GM18508 (cell line): ENCODE measurements around the gene CMTM8.

Experiments used
- ATAC-seq: cut with Tn5 transposase; IDR thresholded peaks from one replicate; pipeline ENCODE4 v1.9.1; 2021; ENCODE audit warnings: moderate number of reproducible peaks; ENCODE audit not compliant: insufficient read depth, unreplicated experiment

The CMTM8 gene

DNA sequence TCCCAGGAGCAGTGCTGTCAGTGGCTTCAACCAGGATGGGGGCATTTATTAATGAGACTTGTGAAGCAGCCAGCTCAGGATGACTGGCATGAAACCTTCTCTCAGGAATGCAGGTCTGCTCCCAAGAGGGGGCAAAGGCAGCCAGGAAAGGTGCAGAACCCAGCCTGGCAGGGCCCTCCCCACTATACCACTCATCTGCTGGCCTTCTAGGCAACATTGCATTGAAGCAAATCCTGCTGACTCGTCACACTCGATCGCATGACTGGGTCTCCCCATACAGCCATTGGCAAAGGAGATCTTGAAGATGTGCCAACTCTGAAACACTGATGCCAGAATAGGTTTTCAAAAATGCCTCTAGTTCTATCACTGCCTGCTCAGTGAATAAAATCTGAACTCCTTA, 87.4 kb downstream of the CMTM8 start:
- ATAC-seq: no peak

DNA sequence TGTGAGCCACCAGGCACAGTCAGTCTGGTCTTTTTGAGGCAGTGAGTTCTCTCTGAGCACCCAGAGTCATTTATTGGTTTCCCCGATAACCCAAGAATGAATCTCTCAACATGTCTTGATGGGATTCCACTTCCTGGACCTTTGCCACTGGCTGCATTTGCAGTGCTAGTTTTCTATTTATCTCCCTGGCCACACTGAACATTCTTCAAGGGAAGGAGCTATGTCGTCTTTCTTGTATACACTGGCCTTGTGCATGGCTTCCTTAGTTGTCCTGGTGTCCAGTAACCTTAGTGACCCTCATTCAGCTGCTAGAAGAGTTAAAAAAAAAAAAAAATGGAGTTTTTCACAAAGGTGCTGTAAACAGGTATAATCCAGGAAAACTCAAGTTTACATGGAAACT, 88.3 kb downstream of the CMTM8 start:
- no peak for ATAC-seq

DNA sequence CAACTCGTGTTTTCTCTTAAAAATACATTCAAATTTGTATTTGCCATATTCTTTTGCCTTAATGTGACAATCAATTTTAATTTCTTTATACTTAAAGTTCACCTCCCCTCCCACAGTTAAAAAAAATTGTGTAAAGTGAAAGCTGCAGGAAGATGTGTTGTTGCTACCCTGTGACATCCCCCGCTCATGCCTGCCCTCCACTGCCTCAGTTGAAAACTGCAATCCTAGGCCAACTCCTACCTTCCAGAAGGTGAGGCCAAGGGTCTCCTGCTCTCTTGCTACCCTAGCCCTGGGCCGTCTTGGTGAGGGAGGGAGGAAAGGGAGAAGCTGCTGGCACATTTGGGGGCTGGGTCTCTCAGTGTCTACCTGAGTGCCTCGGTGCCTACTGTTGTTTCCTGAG, 96.2 kb downstream of the CMTM8 start:
- ATAC-seq: no peak

DNA sequence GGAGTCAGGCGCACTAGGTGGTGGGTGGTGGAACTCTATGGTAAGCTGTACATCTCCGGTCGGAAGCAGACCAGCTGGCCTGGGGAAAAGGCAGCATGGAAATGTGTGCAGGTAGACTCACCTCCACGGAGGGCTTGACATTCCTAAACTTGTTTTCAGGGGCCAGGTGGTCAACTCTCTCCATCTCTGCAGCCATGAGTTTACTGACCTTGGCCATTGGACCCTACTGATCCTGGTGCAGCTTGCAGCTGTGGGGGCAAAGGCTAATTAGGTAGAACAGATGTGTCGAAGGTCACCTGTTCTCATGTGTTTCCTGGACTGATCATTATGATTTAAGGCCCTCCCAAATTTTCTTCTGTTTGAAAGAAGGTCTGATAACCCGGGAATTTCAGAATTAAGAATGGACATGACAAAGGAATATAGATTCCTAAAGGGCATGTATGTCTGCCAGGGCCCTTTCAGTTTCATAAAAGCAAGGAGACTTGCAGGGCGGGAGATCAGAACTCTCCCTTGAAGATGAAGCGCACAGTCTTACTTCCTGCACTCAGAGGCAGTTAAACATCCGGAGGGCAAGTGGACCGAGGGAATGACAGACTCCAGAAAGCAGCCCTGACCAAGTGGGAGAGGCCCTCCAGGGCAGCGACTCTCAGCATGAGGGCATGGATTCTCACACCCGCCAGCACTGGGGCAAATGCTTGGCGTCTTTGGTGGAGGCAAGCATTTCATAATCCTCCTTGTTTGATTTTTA, 97.1 kb downstream of the CMTM8 start:
- ATAC-seq: no peak

DNA sequence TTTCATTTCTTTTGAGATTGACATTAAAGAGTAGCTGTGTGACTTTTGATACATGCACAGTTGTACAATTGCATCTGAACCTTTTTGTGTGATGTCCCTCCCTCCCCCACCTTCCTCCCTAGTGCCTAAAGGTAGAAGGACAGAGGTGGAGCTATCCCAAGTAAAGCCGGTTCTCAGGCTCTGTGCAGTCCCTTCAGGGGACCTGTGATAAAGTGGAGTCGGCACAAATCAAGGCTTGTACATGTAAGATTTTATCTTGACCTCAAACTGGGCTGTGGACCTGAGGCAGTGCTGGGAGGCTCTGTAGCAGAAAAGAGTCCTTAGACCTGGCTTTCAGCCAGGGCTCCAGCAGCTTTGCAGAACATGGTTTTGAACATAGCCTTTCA, 97.6 kb downstream of the CMTM8 start:
- no peak for ATAC-seq

DNA sequence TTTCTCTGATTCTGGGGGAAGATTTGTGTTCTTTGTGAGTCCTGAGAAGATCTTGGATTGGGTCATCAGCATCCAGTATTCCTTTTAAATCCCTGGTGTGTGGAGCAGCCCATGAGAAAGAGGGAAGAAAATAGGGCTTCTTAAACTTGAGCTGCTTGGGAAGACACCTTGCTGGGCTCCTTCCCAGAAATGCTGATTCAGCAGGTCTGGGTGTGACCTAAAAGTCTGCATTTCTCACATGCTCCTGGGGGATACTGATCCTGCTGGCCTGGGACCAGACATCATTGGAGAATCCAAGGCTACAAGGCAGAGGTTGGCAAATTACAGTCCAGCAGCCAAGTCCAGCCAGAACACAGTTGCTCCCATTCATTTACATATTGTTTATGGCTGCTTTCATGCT, 99.0 kb downstream of the CMTM8 start:
- no peak for ATAC-seq

DNA sequence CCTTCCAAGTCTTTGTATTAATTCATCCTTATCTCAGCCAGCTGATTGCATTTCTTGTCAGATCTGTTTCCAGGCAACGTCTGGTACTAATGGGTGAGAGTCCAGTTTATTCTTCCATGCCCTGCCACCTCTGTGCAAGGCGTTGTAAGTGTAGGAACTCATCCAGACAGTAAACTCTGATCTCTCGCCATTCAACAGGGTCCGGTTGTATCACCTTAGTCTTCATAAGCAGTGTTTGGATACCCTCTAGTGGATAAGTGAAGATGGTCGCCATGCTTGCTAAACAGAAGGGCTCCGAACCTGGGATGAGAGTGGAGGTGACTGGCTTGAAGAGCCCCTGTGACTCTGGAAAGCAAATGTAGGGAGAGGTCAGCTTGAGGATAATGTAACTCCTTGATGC, 101.6 kb downstream of the CMTM8 start:
- ATAC-seq: no peak

DNA sequence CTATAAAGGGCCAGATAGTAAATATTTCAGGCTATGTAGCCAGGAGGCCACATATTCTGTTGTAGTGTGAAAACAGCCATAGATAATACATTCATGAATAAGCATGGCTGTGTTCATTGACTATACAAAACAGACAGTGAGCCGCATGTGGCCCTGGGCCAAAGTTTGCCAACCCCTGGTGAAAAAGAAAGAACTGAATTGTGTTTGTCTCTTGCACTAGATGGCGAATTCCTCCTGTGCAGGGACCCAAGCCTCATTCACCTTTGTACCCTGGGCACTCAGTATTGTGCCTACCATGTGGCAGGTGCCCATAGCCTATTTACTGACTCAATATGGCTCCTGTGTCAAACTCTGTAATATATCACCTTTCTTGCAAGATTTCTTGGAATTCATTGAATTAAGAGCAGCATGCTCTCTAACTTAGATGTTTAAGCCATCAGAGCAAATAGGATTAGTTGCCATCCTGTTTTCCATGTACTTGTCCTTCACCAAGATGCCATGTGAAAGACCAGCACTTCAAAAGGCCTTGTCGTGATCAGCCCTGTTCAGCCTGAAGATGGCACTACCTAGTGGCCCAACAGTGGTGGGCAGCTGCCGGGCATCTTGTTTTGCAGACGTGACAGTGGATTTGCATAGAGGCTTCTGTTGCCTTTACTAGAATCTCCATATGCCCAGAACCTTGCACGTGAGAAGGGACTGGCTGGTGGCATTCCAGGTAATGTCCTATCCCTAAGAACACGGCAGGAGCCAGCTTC, 102.3 kb downstream of the CMTM8 start:
- no peak for ATAC-seq

DNA sequence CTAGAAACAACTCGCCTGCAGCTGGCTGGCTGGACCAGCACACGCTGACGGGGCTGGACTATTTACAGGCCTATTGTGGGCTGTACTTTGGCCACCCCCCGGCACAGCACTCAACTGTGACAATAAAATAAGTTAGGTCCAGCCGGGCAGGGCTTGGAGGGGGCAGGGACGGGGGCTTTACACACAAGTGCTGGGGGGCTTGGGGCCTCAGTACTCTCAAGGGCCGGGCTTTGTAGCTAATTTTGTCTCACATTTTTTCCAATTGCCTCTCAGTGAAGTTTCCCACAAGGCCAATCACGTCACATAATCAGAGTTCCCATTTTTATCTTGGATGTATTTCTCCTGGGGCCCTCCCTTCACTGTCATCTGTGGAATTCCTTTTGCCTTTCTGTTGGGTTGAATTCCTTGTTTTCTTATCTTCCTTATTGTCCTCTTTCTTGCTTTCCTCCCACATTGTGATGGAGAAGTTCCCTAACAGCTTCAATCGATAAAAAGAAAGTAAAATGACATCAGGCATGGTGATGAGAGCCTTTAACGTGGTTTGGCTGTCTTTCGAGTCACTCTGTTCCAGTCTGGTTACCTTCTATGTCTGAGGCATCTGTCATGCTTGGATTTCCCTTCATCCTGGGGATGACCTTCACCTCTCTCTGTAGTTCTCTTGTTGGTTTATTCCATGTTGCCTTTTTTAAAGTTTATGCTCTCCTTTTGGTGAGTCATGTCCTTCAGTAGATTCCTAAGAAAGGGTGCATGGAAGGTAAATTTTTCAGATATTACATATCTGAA, 109.1 kb downstream of the CMTM8 start:
- ATAC-seq: no peak

DNA sequence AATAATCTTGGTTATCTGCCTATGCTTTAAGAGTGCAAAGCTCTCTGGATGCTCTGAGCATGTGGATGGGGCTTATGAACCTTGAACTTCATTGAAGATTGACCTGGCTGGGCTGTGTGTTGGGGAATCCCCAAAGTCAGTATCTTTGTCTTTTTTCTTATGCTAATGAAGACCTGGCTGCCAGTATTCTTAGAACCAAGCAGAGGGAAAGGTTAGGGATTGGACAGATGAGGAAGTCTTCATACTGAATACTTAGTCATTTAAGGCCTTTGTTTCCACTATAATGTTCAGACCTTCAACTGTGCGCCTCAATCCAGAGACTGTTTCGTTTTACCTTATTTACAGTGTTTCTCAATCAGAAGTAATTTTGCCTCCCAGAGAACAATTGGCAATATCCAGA, 110.7 kb downstream of the CMTM8 start:
- no peak for ATAC-seq

DNA sequence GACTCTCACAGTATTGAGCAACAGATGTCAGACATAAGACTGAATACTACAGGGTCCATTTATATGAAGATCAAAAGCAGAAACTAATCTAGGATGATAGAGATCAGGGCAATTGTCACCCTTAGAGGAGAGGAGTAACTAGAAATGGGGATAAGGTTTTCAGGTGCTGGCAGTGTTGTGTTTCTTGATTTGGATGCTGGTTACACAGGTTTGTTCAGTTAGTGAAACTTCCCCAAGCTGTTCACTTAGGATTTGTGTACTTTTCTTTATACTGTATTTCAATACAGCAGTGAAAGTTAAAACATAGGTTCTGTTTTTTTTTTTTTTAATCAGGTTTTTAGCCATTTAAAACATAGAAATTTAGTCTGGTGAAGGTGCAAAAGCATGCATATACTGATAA, 114.1 kb downstream of the CMTM8 start:
- no peak for ATAC-seq

DNA sequence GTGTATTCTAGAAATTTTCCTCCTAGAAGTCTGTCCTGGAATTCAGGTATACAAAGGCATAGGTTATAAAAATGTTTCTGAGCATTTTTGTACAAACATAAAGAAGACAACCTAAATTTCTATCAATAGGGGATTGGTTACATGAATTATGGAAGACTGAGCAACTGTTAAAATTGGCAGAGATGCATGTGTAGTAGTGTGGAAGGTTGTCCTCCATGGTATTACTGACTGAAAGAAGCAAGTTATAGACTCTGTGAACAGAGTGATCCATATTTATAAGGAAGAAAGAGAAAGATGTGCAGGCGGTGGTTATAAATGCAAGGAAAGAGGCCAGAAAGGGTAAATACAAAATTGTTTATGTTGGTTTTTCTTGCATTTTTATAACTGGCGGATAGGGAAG, 114.9 kb downstream of the CMTM8 start:
- ATAC-seq: no peak

DNA sequence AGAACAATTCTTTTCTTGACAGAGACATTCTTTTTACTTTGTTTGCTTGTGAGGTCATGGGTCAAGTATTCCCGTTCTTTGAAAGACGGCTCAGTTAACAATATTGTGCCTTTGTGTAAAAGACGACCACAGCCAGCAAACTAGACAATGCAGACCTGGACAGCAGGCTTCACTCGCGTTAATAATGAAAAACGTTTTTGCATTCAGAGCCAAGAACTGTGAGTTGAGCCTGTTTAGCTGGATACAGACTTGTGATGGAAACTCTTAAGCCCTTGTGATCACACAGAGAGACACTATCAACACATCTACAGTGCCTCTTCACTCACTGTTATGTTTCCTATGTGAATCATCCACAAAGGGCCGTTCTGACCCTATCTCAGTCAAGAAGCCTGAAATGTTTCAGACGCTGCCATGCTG, 115.9 kb downstream of the CMTM8 start:
- no peak for ATAC-seq

DNA sequence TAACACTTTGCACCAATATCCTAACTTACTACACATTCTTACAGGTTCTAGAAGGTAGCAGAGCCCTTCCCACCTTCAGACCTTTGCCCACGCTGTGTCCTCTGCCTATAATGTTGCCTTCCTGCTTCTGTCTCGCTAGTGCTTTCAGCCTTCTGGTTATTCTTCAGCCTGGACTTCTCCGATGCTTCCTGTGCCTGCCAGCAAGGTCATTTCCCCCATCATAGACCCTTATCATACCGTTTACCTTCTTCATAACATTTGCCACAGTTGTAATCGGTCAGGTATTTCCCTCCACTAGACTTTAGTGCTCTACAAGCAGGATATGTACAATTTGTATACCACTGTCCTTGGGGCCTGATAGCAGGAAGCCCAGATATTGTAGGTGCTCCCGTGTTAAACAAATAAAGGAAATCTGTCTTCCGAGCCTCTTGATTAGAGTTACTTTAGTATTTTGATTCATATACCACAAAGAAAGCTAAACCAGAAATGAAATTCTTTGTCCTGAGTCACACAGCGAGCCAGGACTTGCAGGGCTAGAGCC, 117.3 kb downstream of the CMTM8 start:
- ATAC-seq: no peak

DNA sequence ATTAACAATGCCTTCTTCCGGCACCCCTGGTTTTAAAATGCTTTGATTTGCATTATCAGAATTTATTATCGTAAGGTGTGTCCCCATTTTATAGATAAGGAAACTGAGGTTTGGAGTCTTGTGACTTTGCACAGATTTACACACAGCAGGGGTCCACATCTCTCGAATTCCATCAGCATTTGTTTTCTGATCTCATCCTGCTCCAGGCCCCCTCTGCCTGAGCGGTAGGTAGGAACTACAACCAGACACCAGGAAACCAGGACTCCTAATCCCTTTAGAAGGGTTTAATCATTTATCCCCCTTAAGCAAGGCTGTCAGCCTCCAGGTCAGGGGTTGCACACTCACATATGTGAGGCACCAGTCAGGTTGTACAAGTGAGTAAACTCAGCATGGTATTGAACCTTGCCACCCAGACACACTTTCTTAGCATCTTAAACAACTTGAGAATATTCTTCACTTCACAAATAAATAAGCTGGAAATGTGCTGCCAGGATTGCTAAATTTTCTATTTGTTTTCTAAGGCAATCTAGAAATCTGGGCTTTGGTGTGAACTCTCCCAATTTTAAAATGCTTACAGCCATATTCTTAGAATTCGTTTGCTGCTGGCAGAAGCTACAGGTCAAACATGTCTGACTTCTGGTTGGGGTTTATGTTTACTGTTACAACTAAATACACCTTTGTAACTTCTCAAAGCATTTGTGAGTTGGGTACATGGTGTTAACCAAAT, 121.4 kb downstream of the CMTM8 start:
- no peak for ATAC-seq

DNA sequence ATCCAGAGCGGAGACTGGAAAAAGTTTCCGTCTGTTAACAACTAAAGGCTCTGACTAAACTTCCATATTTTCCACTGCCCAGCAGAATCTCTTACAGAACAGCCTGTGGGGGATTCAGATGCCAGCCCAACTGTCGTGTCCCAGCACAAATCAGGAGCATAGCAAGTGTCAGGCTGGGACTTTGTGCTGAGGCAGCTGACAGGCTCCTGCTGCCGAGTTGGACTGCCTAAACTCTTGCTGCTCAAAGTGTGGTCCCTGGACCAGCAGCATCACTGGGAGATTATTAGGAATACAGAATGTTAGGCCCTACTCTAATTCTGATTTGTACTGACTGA, 122.0 kb downstream of the CMTM8 start:
- no peak for ATAC-seq

DNA sequence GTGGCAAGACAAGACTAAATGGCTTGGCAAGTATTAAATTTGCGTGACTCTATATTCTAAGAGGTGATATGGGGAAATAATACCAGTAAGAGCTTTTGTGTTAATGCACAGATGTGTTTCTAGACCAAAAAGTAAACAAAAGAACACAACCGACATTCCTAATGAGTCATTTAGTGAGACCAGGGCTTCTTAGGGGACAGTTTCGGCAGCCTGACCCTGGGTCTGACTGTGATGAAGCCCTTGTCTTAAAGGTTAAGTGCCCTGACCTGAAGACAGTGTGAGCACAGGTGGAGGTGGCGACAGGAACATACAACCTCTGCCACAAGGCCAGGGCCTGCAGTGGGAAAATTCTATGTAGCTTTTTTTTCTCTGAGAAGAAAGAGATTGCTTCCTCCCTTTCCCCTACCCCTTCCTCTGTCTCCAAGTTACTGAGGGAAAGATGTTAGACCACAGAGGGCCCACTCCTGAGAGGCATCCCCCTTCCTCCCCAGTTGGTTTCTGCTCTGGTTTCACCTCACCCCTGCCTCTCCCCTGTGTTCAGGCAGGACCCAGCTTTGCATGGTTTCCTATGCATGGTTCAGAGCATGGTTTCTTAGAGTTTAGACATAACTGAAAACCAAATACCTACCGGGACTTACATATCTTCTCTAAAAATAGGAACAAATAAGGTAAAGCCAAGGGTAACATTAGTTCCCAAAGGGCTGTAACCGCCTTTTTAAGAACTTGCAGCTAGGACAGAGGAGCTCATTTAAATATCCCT, 128.3 kb downstream of the CMTM8 start:
- ATAC-seq: no peak

DNA sequence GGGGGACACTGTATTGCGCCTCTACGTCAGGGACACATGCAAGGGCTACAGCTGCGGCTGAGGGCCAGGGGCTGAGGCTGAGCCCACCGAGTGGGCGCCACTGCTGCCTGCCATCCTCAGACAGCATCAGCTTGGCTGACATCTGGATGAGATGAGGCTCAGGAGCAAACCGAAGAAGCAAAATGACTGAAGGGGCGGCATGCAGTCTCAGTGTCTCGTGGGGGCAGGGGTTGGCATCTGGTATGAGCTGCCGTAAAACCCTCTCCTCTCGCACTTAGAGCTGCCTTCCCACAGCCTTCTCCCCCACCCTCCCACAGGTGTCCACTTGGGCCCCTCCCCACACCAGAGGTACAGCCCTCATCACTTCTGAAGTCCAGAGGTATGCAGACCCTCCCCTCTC, 129.0 kb downstream of the CMTM8 start:
- no peak for ATAC-seq

DNA sequence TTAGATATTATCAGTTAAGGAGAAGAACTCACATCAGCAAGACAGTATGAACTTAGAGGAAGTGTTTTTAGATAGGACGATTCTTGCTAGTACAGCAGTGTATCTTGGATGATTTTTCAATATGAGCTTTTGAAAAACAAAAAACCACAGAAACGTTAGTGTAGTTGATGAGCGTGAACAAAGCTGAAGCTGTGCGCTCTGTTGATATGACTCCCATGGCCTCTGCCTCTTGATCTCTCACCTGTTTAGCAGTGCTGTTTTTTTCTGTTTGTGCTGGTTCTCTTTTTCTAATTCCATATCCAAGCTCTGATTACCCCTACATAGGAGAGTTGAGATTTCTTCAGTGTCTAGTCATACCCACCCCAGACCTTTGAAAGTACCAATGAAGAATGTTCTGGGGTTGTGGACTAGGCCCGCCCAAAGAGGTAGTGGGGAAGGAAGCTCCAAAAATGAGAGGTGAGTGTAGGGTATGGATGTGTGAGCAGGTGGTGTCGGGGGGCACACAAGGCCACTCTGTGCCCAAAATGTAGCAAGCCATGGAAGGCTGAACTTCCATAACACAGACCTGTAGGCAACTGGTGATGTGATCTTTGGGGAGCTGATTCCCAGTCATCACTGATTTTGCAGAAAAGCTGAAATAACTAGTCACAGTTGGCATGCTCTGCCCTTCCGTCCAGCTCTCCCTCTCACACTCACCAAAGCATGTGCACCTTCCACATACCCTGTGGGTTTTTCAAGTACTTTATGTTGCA, 133.2 kb downstream of the CMTM8 start:
- no peak for ATAC-seq
